ENCODE results near the gene FAM20B.

GRCh38 chr1:179082333-179082998, 56.8 kb downstream of the FAM20B start:
- TF ChIP-seq, protein P1, sequence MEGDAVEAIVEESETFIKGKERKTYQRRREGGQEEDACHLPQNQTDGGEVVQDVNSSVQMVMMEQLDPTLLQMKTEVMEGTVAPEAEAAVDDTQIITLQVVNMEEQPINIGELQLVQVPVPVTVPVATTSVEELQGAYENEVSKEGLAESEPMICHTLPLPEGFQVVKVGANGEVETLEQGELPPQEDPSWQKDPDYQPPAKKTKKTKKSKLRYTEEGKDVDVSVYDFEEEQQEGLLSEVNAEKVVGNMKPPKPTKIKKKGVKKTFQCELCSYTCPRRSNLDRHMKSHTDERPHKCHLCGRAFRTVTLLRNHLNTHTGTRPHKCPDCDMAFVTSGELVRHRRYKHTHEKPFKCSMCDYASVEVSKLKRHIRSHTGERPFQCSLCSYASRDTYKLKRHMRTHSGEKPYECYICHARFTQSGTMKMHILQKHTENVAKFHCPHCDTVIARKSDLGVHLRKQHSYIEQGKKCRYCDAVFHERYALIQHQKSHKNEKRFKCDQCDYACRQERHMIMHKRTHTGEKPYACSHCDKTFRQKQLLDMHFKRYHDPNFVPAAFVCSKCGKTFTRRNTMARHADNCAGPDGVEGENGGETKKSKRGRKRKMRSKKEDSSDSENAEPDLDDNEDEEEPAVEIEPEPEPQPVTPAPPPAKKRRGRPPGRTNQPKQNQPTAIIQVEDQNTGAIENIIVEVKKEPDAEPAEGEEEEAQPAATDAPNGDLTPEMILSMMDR (IDR thresholded peaks at IDR 0.05), result no peak
- no peak for TF ChIP-seq POLR2A (IDR thresholded peaks at IDR 0.05)
